ENCODE results near the gene ECHDC3. TPM values are rescaled to one million over a fixed set of nuclear protein-coding genes. Genes with fewer than 3 reads are reported as not detected.

ECHDC3 gene
- total and polyA plus RNA-seq, 10 of the 15 experiments (the other 5 are each of a cell fraction or from before 2014, with no cell fraction given): 0.16 to 10.0 (median 6.0) TPM

GRCh38 chr10:11701451-11702095 is 40.6 kb upstream of the ECHDC3 start:
- 77% methylated on average over 6 of the region's 6 CpGs for WGBS (ENCODE audit: insufficient coverage, insufficient replicate concordance, low lambda C conversion rate, missing lambda C conversion rate)
- ATAC-seq (no peak), DNase-seq (ENCODE audit: low read depth, low spot score) (no peak), FAIRE-seq (no peak)
- no peak overlapping the region for H2AFZ ChIP-seq (ENCODE audit: control insufficient read depth, low read depth, low read length)
- CTCF ChIA-PET: interaction anchor here (1.0 to 3.1 kb wide), 3 partner anchors 14 to 185 kb away, joined by 3 to 10 read pairs (median 3); no protein-coding TSS in a partner anchor
- no peaks in the 10 kb centered on the region; the same call in 2 of the 3 replicates for H3K9me3 ChIP-seq (replicated peaks; ENCODE audit: control insufficient read depth, insufficient read depth, low read length)
- intact Hi-C loops (cut with micrococcal nuclease; ENCODE audit: unreplicated experiment) (no loop called here), in situ Hi-C loops (cut with MboI) (no loop called here)
- SMC1A ChIA-PET (ENCODE audit: uncharacterized antibody, unreplicated experiment): interaction anchor here (1.4 kb wide), 1 partner anchor 16 kb away, joined by 3 read pairs; no protein-coding TSS in a partner anchor
- H3K79me2 ChIP-seq (ENCODE audit: control insufficient read depth, insufficient read depth, low read length): no peaks in the 10 kb centered on the region
- no peaks in the 10 kb centered on the region for H3K27me3 ChIP-seq (replicated peaks in 1 of 2; ENCODE audit: control insufficient read depth in 2 of 2, insufficient read depth in 2 of 2, low read length in 1 of 2)
- no peak overlapping the region for H3K4me2 ChIP-seq (ENCODE audit: control insufficient read depth, insufficient read depth)
- no peak overlapping the region for H3K27ac ChIP-seq (ENCODE audit: control insufficient read depth, insufficient read depth)
- no peak for TF ChIP-seq MTA2 (IDR thresholded peaks at IDR 0.05; ENCODE audit: low read depth)
- no peak for TF ChIP-seq DPF2 (IDR thresholded peaks at IDR 0.05)
- TF ChIP-seq PAX8 (IDR thresholded peaks at IDR 0.05): no peak
- TF ChIP-seq, protein P1, sequence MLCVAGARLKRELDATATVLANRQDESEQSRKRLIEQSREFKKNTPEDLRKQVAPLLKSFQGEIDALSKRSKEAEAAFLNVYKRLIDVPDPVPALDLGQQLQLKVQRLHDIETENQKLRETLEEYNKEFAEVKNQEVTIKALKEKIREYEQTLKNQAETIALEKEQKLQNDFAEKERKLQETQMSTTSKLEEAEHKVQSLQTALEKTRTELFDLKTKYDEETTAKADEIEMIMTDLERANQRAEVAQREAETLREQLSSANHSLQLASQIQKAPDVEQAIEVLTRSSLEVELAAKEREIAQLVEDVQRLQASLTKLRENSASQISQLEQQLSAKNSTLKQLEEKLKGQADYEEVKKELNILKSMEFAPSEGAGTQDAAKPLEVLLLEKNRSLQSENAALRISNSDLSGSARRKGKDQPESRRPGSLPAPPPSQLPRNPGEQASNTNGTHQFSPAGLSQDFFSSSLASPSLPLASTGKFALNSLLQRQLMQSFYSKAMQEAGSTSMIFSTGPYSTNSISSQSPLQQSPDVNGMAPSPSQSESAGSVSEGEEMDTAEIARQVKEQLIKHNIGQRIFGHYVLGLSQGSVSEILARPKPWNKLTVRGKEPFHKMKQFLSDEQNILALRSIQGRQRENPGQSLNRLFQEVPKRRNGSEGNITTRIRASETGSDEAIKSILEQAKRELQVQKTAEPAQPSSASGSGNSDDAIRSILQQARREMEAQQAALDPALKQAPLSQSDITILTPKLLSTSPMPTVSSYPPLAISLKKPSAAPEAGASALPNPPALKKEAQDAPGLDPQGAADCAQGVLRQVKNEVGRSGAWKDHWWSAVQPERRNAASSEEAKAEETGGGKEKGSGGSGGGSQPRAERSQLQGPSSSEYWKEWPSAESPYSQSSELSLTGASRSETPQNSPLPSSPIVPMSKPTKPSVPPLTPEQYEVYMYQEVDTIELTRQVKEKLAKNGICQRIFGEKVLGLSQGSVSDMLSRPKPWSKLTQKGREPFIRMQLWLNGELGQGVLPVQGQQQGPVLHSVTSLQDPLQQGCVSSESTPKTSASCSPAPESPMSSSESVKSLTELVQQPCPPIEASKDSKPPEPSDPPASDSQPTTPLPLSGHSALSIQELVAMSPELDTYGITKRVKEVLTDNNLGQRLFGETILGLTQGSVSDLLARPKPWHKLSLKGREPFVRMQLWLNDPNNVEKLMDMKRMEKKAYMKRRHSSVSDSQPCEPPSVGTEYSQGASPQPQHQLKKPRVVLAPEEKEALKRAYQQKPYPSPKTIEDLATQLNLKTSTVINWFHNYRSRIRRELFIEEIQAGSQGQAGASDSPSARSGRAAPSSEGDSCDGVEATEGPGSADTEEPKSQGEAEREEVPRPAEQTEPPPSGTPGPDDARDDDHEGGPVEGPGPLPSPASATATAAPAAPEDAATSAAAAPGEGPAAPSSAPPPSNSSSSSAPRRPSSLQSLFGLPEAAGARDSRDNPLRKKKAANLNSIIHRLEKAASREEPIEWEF (IDR thresholded peaks at IDR 0.05; ENCODE audit: insufficient replicate concordance, low read depth, low read length): no peak
- no peak for TF ChIP-seq TCF7 (IDR thresholded peaks at IDR 0.05; ENCODE audit: borderline replicate concordance)
- TF ChIP-seq E2F8 (IDR thresholded peaks at IDR 0.05; ENCODE audit: low read depth, partially characterized antibody): no peak
- no peak for TF ChIP-seq RFX5 (IDR thresholded peaks at IDR 0.05; ENCODE audit: low read depth, low read length)
- TF ChIP-seq EGR1 (IDR thresholded peaks at IDR 0.05; ENCODE audit: borderline replicate concordance in 1 of 2, low read depth in 2 of 2, low read length in 2 of 2): no peak
- no peak for TF ChIP-seq JUNB (IDR thresholded peaks at IDR 0.05)
- no peak for TF ChIP-seq SKIL (IDR thresholded peaks at IDR 0.05; ENCODE audit: low read depth, poor library complexity, severe bottlenecking)
- no peak for TF ChIP-seq SRF (IDR thresholded peaks at IDR 0.05; ENCODE audit: low read depth in 2 of 2, low read length in 2 of 2)
- no peak overlapping the region for H3K9ac ChIP-seq (ENCODE audit: control insufficient read depth, insufficient read depth, low read length)
- POLR2A ChIA-PET: no interaction called here
- no peak overlapping the region for H3K4me3 ChIP-seq
- RAD21 ChIA-PET (ENCODE audit: unreplicated experiment): no interaction called here
- H3K36me3 ChIP-seq (ENCODE audit: control insufficient read depth in 2 of 2, insufficient read depth in 2 of 2, low read length in 1 of 2): no peaks in the 10 kb centered on the region
- H3K4me1 ChIP-seq (ENCODE audit: control insufficient read depth, insufficient read depth, low read length): peaks cover 28% of the 10 kb centered on the region
- H4K20me1 ChIP-seq (ENCODE audit: control insufficient read depth, insufficient read depth): no peaks in the 10 kb centered on the region
- no TSS peak for BruUV-seq (replicated peaks)
